ENCODE results near the gene FAAP100. TPM values are rescaled to one million over a fixed set of nuclear protein-coding genes. Genes with fewer than 3 reads are reported as not detected.

The FAAP100 gene
- 14.8 and 23.5 TPM in 2 replicates for total RNA-seq

DNA sequence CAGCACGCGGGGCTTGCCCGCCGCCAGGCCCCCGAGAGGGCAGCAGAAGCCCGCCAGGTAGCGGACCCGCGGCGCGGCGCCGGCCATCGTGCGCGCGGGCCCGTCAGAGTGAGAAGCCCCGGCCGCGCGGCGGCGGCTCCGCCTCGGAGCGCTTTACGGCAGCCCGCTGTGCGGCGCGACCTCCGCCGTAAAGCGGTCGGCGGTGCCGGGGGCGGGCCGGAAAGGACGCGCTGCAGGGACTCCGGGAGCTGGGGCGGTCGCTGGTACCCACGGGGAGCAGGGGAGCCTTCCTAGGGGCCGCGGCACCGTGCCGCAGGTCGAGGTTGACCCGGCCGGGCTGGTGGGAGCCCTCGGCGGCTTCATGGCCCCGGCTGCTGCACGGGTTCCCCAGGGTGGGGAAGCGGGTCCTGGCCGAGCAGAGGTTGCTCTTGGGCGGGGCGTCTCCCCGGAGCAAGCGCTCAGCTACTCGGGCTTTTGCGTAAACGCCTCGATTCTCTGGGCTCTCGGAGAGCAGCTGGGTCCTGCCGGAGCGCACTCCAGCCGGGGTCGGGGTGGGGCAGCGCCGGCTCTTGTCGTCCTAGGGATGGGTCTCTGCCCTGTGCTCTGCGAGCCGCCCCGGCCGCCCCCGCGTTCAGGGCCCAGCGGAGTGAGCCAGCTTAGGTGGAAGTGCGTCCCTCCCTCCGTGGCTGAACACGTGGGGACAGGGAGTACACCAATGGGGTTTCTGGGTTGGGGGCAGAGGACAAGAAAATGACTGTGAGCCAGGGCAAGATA, at the start of gene FAAP100:
Gene FAAP100 (minus strand): TSS at position 110 of the 774 bp plus-strand sequence. CDS start 23 bp downstream, at position 87.

GRCh38 chr17:81527591-81528383, 24.4 kb downstream of the FAAP100 start, which contains the start of gene FSCN2:
Gene FSCN2, plus strand, starts transcription at chr17:81528377. Its CDS starts 155 bp downstream, at chr17:81528532.

DNA sequence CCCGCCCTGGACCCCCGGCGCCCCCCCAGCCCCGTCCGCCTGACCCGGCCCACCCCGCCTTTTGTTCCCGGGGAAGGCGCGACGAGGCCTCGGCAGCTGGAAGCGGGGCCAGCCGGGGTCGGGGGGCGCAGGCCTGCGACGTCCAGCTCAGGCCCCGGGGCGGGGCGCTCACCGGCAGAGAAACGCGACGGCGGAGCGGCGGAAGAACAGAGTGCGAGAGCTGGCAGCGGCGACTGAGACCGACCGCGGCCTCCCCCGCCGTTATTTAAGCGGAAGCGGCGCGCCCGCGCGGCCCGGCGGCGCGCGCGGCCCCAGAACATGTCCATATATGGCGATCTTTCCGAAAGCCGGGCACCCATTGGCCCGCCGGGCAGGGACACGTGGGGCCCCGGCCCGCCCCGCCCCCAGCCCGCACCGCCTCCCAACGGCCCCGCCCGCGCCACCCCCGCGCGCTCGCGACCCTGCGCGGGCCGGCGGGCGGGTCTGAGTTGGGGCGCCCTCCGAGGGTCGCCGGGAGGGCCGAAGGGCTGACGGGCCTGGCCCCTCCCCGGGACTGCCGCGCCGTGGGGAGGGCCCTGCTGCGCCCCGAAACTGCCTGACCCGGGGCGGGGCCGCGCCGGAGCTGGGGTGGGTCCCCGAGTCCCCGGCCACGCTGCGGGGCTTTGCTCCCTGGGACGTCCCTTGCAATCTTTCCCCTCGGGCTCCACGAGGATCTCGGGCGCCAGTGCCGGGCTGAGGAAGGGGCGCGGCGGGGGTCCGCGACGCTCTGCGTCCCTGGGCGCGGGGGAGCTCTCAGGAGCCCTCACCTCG, 39.4 kb downstream of the FAAP100 start, which contains the start of gene ACTG1:
Gene ACTG1 (minus strand): TSS at position 238 of the 810 bp plus-strand sequence. CDS start 445 bp downstream, outside the sequence.

Other genes starting within 250 kb of the FAAP100 start
- 2.4 and 5.6 TPM in 2 replicates for gene BAHCC1, start 156.9 kb downstream of the FAAP100 start, total RNA-seq
- gene ACTG1, start 39.6 kb downstream of the FAAP100 start, total RNA-seq: 7,050 and 9,517 TPM in 2 replicates
- 0.27 and 0.75 TPM in 2 replicates for gene FSCN2, start 24.0 kb downstream of the FAAP100 start, total RNA-seq
- 72.2 and 79.0 TPM in 2 replicates for gene NPLOC4, start 84.8 kb upstream of the FAAP100 start, total RNA-seq
- gene TSPAN10, start 84.8 kb upstream of the FAAP100 start, total RNA-seq: 0.18 and 0.19 TPM in 2 replicates
- 0.38 and 0.45 TPM in 2 replicates for gene PDE6G, start 104.2 kb upstream of the FAAP100 start, total RNA-seq
- gene OXLD1, start 114.3 kb upstream of the FAAP100 start, total RNA-seq: 26.6 and 32.4 TPM in 2 replicates
- 9.5 and 10.8 TPM in 2 replicates for gene CCDC137, start 114.4 kb upstream of the FAAP100 start, total RNA-seq
- 27.6 and 40.7 TPM in 2 replicates for gene ARL16, start 131.4 kb upstream of the FAAP100 start, total RNA-seq
- 80.8 and 93.5 TPM in 2 replicates for gene HGS, start 131.7 kb upstream of the FAAP100 start, total RNA-seq
- 8.5 and 14.1 TPM in 2 replicates for gene MRPL12, start 151.0 kb upstream of the FAAP100 start, total RNA-seq
- gene SLC25A10, start 159.9 kb upstream of the FAAP100 start, total RNA-seq: 10.6 and 22.9 TPM in 2 replicates

Data from endothelial cell of coronary artery (primary cell).